ENCODE results near the gene LRRIQ1.

GRCh38 chr12:85190728-85191127 is 154.6 kb downstream of the LRRIQ1 start:
- TF ChIP-seq CTCF (conservative IDR thresholded peaks at IDR 0.05; ENCODE audit: low read depth, low read length) (no peak), EZH2 (IDR thresholded peaks at IDR 0.05; ENCODE audit: low read length, unreplicated experiment) (no peak), EZH2phosphoT487 (IDR thresholded peaks at IDR 0.05; ENCODE audit: borderline replicate concordance, low read length) (no peak)
